Gastroesophageal sphincter (tissue), 3 donors: Measurements from ENCODE around the gene GTF2I.
"Not testable (repeated sequence)": the region's sequence is repeated elsewhere in the genome, so short reads cannot be mapped to it uniquely, and the experiment has no call there.

ENCODE experiments used
- POLR2AphosphoS5 ChIP-seq: sonication (generic); formaldehyde crosslinking; IDR thresholded peaks from one replicate; pipeline ENCODE4 v1.6.1; 2017; ENCODE audit warnings: antibody characterized with exemption
- TF ChIP-seq, protein P1 (sequence below), 4 experiments: fragments of 200-600 bp in 2 of 4; fragments of 450-650 bp in 2 of 4; sonication (generic) in 1 of 4; IDR thresholded peaks; one replicate each; pipeline ENCODE4 v1.5.1; 2017 to 2019; ENCODE audit warnings: antibody characterized with exemption in 4 of 4, mild to moderate bottlenecking in 2 of 4, moderate library complexity in 2 of 4

DNA sequence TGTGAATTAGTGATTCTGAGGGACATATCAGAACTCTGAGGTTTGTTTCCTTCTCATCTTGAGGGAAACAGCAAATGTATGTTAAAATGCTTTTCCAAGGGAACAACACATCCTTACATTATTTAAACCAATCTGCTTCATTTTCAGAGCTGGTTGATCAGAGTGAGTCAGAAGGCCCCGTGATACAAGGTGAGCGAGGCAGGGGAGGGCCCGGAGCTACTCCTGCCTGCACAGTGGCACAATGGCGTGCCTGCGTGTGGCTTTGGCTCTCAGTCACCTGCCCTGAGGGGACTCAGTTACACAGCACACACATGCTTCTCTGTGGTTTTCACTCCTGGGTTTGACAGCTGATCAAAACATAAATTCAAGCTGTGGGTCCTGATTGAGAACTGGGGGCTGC, 99.2 kb downstream of the GTF2I start:
- TF ChIP-seq, protein P1, sequence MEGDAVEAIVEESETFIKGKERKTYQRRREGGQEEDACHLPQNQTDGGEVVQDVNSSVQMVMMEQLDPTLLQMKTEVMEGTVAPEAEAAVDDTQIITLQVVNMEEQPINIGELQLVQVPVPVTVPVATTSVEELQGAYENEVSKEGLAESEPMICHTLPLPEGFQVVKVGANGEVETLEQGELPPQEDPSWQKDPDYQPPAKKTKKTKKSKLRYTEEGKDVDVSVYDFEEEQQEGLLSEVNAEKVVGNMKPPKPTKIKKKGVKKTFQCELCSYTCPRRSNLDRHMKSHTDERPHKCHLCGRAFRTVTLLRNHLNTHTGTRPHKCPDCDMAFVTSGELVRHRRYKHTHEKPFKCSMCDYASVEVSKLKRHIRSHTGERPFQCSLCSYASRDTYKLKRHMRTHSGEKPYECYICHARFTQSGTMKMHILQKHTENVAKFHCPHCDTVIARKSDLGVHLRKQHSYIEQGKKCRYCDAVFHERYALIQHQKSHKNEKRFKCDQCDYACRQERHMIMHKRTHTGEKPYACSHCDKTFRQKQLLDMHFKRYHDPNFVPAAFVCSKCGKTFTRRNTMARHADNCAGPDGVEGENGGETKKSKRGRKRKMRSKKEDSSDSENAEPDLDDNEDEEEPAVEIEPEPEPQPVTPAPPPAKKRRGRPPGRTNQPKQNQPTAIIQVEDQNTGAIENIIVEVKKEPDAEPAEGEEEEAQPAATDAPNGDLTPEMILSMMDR (IDR thresholded peaks at IDR 0.05), result not testable (repeated sequence)
- TF ChIP-seq POLR2AphosphoS5, result not testable (repeated sequence)
